Smooth muscle cell (in vitro differentiated cells): ENCODE results near the gene SERPINB1. TPM values are rescaled to one million over a fixed set of nuclear protein-coding genes. Genes with fewer than 3 reads are reported as not detected.

ENCODE experiments used
- DNase-seq: peaks from one replicate; lab custom pipeline; 2025; ENCODE audit not compliant: unreplicated experiment; lab: John Stamatoyannopoulos, UW
- H2AFZ ChIP-seq: fragments of 200-600 bp; sonication (generic); 2 replicates; pipeline ENCODE4 v1.6.0; 2016; ENCODE audit warnings: antibody characterized with exemption, low read depth, mild to moderate bottlenecking
- H3F3A ChIP-seq: fragments of 200-600 bp; sonication (generic); 2 replicates; pipeline ENCODE4 v1.6.0; 2017; ENCODE audit warnings: antibody characterized with exemption, low read depth
- H3K27ac ChIP-seq: fragments of 200-600 bp; sonication (generic); 2 replicates; pipeline ENCODE4 v1.5.1; 2016; ENCODE audit warnings: low read depth, mild to moderate bottlenecking
- H3K27me3 ChIP-seq: fragments of 200-600 bp; sonication (generic); 2 replicates; pipeline ENCODE4 v1.6.1; 2016; ENCODE audit warnings: low read depth, mild to moderate bottlenecking
- H3K36me3 ChIP-seq: fragments of 200-600 bp; sonication (generic); 2 replicates; pipeline ENCODE4 v1.5.1; 2016; ENCODE audit warnings: low read depth
- H3K4me1 ChIP-seq: fragments of 200-600 bp; sonication (generic); 2 replicates; pipeline ENCODE4 v1.5.1; 2016; ENCODE audit warnings: low read depth
- H3K4me2 ChIP-seq: fragments of 200-600 bp; sonication (generic); 2 replicates; pipeline ENCODE4 v1.6.0; 2016; ENCODE audit warnings: mild to moderate bottlenecking
- H3K4me3 ChIP-seq: fragments of 200-600 bp; sonication (generic); 2 replicates; pipeline ENCODE4 v1.5.1; 2016; ENCODE audit warnings: mild to moderate bottlenecking
- H3K79me2 ChIP-seq: fragments of 200-600 bp; sonication (generic); 2 replicates; pipeline ENCODE4 v1.6.0; 2016; ENCODE audit warnings: low read depth, mild to moderate bottlenecking
- H3K9ac ChIP-seq: fragments of 200-600 bp; sonication (generic); 2 replicates; pipeline ENCODE4 v1.6.0; 2016; ENCODE audit warnings: low read depth
- H3K9me3 ChIP-seq: fragments of 200-600 bp; sonication (generic); replicated peaks from 2 replicates; pipeline ENCODE4 v1.5.1; 2016; ENCODE audit warnings: low read depth
- H4K20me1 ChIP-seq: fragments of 200-600 bp; sonication (generic); 2 replicates; pipeline ENCODE4 v1.6.0; 2016; ENCODE audit warnings: low read depth
- WGBS: methylation state at CpG from one replicate; pipeline ENCODE4 v1.1.7; 2016; ENCODE audit warnings: low lambda C conversion rate; 5-methylcytosine and 5-hydroxymethylcytosine counted together
- polyA plus RNA-seq: library from polyadenylated mRNA; unstranded; fragments of >200 nt; fragmentation: Nextera tagmentation; extraction: Ambion mirVana; gene quantifications from 2 replicates; pipeline ENCODE4 v1.2.1, GENCODE V29; 2016
- total RNA-seq: library from RNA; depleted of rRNA; stranded (reverse); fragments of >200 nt; gene quantifications from 2 replicates; pipeline ENCODE4 v1.2.3, GENCODE V29; 2014
- TF ChIP-seq, protein P1 (sequence below): fragments of 200-600 bp; sonication (generic); IDR thresholded peaks from 2 replicates; pipeline ENCODE4 v1.5.1; 2017; ENCODE audit warnings: borderline replicate concordance, mild to moderate bottlenecking, antibody characterized with exemption; ENCODE audit not compliant: insufficient read depth, poor library complexity, severe bottlenecking

Gene SERPINB1
- total and polyA plus RNA-seq, 2 experiments from 2014 or later = 10.5 to 17.7 TPM

DNA sequence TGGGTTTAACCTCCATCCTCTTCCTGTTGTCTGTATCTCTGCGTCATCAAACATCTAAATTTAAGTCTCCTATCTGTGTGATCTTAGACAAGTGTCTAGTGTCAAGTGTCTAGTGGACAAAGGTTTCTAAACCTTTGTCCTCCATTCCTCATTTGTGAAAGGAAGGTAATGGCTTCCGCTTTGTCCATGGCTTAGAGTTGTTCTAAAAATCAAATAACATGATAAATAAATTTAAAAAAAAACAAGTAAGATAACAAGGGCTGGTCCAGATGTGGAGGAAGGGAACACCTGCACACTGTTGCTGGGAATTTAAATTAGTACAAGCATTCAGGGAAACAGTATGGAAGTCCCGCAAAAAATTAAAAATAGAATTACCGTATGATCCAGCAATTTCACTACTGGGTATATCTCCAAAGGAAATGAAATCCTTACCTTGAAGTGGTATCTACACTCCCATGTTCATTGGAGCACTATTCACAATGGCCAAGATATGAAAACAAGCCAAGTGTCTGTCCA lies 17.6 kb upstream of the SERPINB1 start:
- TF ChIP-seq, protein P1, sequence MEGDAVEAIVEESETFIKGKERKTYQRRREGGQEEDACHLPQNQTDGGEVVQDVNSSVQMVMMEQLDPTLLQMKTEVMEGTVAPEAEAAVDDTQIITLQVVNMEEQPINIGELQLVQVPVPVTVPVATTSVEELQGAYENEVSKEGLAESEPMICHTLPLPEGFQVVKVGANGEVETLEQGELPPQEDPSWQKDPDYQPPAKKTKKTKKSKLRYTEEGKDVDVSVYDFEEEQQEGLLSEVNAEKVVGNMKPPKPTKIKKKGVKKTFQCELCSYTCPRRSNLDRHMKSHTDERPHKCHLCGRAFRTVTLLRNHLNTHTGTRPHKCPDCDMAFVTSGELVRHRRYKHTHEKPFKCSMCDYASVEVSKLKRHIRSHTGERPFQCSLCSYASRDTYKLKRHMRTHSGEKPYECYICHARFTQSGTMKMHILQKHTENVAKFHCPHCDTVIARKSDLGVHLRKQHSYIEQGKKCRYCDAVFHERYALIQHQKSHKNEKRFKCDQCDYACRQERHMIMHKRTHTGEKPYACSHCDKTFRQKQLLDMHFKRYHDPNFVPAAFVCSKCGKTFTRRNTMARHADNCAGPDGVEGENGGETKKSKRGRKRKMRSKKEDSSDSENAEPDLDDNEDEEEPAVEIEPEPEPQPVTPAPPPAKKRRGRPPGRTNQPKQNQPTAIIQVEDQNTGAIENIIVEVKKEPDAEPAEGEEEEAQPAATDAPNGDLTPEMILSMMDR = no peak
- H3K79me2 ChIP-seq = no peaks in the 10 kb centered on the region

DNA sequence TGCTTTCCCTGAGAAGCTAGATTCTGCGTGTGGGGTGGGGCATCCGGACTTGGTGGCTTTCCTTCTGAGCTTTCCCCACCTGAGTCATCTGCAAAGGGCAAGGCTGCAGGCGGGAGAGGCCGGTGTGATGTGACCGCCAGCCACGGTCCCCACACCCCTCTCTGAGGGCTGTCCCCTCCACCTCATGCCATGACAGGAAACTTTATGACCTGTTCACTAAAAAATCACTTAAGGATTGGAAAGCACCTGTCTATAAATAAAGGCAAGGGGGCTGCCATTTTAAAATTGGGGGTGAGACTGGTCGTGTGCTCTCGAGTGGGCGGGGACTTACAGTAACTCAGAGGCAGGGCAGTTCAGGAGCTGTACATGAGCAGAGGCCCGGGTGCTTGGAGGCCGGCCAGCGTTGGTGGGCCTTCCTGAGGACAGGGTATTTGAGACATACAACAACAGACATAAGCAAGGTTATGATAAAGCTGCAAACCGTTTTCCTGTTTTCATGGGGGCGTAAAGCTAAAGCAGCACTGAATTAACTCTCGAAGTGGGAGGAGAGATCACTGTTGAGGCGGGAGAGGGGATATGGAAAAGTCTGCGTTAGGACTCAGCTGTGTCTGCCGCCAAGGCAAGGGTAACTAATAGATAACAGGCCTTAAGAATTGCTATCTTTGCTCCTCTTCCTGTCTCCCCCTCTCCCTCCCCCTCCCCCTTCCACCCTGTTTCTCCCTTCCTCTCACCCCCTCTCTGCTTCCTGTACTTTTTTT lies 16.1 kb upstream of the SERPINB1 start:
- H3K4me3 ChIP-seq = peak overlapping the region; percentile 18
- no peak overlapping the region for H3K9ac ChIP-seq
- H3K27ac ChIP-seq = peak overlapping the region; percentile 88
- H2AFZ ChIP-seq = peak overlapping the region; percentile 82
- no peaks in the 10 kb centered on the region for H3K79me2 ChIP-seq
- H3K4me2 ChIP-seq = peak overlapping the region; percentile 73
- H3F3A ChIP-seq = peaks cover 15% of the 10 kb centered on the region
- no peaks in the 10 kb centered on the region for H3K9me3 ChIP-seq
- H3K36me3 ChIP-seq = no peaks in the 10 kb centered on the region
- no peaks in the 10 kb centered on the region for H4K20me1 ChIP-seq
- 22% methylated on average over 18 of the region's 18 CpGs for WGBS
- no peaks in the 10 kb centered on the region for H3K27me3 ChIP-seq
- H3K4me1 ChIP-seq = peaks cover 20% of the 10 kb centered on the region
- TF ChIP-seq, protein P1 = no peak
- DNase-seq = no peak

More for the DNA sequence above, 17.6 kb upstream of the SERPINB1 start:
- DNase-seq = no peak
- Histone ChIP-seq H3K4me3 (no peak overlapping the region), H3K4me2 (peak overlapping the region; percentile 73), H4K20me1 (no peaks in the 10 kb centered on the region), H3K36me3 (no peaks in the 10 kb centered on the region), H3K27ac (peak overlapping the region; percentile 88), H3K9me3 (no peaks in the 10 kb centered on the region), H3F3A (peaks cover 15% of the 10 kb centered on the region), H3K4me1 (peaks cover 12% of the 10 kb centered on the region), H3K27me3 (no peaks in the 10 kb centered on the region), H3K9ac (no peak overlapping the region), H2AFZ (no peak overlapping the region)
- 95% methylated on average over 4 of the region's 4 CpGs for WGBS

DNA sequence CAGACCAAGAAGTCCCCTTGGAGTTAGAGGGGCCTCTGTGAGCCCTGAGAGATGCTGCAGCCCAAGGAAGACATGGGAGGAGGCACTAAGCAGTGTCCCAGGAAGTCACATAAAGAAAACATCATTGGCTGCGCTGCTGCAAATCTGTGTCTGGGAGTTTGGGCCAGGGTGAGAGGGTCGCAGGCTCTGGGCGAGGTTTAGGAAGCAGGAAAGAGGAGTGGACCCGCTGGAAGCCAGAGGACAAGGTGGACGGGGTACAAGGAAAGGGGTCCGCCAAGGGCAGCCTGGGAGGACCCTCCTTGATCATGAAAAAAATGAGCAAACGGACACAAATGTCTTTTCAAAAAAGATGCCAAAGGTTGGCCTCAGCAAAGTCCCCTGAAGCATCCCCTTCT lies 15.5 kb upstream of the SERPINB1 start:
- Histone ChIP-seq H3K9me3 (no peaks in the 10 kb centered on the region), H3F3A (peaks cover 15% of the 10 kb centered on the region), H3K4me2 (peak overlapping the region; percentile 73), H3K4me3 (no peak overlapping the region), H3K9ac (no peak overlapping the region), H3K27me3 (no peaks in the 10 kb centered on the region), H4K20me1 (no peaks in the 10 kb centered on the region), H3K36me3 (no peaks in the 10 kb centered on the region), H3K79me2 (no peaks in the 10 kb centered on the region), H3K4me1 (peaks cover 20% of the 10 kb centered on the region), H3K27ac (peak overlapping the region; percentile 88), H2AFZ (peak overlapping the region; percentile 82)
- TF ChIP-seq, protein P1 = no peak
- 93% methylated on average over 7 of the region's 7 CpGs for WGBS
- no peak for DNase-seq
